SH-SY5Y (cell line): Measurements from ENCODE around the gene HIP1R.

Experiments
- GATA2 ChIP-seq: IDR thresholded peaks from 2 replicates; pipeline ENCODE4 v1.6.1; 2011; ENCODE audit warnings: mild to moderate bottlenecking, low read depth, low read length
- GATA3 ChIP-seq: IDR thresholded peaks from 2 replicates; pipeline ENCODE4 v1.6.1; 2011; ENCODE audit warnings: low read depth, mild to moderate bottlenecking, low read length, moderate library complexity

HIP1R gene

DNA sequence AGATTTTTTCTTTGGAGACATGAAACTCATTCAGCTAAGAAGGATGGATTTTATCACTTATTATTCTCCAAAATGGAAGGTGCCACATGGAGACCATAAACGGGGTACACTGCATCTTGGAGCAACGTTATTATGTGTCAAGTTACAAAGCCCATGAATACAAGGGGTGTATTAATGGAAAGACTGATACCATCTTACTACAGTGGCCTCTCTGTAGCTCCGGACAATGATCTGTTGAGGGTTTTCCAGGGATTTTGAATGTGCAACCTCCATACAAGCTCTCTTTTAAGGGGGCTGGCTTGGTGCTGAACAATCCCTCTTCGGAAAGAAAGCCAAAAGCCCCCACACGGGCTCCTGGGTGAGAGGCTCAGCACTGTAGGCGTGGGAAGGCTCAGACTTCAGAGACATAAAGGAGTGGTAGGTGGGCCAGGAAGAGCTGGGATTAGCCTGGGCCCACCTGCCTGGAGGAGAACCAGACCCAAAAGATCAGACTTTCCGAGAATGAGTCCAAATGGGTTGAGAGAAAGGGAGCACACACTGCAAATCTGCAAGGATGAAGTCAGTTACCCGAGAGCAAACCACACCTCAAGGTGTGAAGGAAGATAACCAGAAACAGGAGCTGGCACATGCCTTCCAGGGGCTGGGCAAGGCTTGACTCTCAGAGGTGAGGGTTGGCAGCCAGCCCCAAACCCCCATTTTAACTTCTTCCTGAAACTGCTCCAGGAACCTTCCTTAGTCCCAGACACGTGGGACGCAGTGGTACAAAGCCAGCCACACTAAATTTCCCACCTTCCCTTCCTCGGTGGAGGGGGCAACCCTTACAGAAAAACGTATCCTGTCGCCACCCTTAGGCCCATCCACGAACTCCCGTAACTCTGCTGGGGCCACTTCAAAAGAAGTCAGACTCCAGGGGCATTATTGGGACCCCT lies 59.2 kb downstream of the HIP1R start:
- TF ChIP-seq GATA2 = no peak
- TF ChIP-seq GATA3 = no peak

GRCh38 chr12:122895320-122895703 lies 60.1 kb downstream of the HIP1R start:
- TF ChIP-seq GATA3 = no peak
- no peak for TF ChIP-seq GATA2

DNA sequence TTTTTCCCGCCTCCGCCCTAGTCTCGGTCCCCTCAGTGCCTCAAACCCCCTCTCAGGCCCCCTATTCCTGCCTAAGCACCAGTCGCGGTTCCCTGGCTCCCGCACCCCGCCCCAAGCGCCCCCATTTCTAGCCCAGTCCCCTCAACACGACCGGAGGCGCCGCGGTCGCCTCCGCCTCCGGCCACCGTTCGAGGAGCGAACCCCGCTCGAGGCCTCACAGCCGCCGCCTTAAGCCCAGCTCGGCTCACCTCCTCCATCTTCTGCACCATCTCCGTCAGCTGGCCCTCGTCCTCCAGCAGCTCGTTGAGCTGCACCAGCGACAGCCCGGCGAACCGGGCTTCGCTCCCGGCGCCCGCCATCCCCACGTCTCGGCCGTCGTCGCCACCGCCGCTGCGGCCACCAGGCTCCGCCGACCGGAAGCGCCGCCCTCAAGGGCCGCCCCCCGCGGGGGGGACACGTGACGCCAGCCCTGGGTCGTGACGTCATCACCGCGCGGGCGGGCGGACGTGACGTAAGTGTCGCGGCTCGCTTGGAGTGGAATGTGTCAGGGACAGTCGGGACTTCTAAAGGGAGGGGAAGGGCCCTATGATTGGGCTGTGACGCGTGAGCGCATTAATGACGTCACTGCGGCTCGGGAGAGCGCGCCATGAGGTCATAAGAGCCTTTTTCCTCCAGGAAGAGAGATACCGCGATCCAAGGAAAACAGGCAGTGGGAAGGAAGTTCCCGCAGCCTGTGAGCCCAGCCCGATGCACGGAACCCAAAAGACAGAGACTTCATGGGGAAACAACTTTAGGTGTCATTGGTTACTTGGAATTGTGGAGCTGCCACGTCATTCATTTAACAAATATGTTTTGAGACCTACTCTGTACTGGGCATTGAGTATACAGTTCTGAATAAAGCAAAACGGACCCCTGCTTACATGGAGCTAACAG lies 60.7 kb downstream of the HIP1R start, which contains the start of gene VPS37B:
TSS of gene VPS37B (minus strand) at position 421 of the 933 bp plus-strand sequence. CDS start at position 359, 62 bp downstream.
- TF ChIP-seq GATA2 (no peak), GATA3 (no peak)

DNA sequence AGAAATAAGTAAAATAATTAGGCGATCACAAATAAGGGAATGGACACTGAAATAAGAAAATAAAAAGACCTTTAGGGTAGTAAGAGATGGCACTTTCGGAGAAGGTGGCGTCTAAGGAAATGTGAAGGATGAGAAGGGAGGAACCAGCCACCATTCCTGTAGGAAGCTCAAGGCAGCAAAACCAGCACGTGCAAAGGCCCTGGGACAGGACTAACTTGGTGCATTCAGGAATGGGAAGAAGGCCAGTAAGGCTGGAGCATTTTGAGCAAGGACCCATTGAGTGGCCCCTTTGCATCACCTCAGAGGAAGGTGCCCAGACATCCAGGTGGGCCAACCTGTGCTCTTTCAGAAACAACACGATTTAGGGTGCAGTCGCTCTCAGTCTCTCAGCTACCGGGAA lies 61.4 kb downstream of the HIP1R start:
- no peak for TF ChIP-seq GATA2

- TF ChIP-seq GATA2 (no peak), GATA3 (no peak)
Measured at GRCh38 chr12:122899887-122900286, 64.6 kb downstream of the HIP1R start.

DNA sequence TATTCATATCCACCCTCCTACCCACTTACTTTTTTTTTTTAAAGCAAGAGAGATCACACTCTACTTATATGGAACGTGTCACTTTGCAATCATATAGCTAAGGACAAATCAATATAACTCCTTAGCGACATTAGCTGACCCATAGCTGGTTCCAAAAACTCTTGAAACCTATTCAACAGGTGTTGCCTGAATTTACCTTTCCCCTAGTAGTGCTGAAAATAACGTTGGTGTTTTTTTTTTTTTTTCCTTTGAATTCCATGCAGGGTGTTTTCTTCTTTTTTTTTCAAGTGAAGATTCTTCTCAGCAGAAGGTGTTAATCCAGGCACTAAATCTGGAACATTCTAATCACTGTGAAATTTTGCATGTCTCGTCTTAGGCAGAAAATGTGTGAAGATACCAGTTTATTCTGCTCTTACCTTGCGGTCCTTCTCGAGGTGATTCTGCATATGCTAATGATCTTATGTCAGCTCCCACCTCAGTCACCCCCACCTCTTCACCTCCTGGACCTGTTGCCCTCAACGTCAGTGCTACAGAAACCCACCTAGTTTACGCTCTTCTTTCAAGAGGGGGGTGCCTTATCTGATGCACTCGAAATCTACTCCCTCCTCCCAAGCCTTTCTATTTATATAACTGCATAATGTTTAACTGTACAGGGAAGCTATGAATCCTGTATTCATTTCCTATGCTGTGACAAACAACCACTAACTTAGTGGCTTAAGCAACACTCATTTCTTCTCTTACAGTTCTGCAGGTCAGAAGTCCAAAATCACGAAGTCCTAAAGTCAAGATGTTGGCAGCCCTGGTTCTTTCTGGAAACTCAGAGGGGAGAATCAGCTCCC lies 67.8 kb downstream of the HIP1R start:
- no peak for TF ChIP-seq GATA2
- no peak for TF ChIP-seq GATA3

DNA sequence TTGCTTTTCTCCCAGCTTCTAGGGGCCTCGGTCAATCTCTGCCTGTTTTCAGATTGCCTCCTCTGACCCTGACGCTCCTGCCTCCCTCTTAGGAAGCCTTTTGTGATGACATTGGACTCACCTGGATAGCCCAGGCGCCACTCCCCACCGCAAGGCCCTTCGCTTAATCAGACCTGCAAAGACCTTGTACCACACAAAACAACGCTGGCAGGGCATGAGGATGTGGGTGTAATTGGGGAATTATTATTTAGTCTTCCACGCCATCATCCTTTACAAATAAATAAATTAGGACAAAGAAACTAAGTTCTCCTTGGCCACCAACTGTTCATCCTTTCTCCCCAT lies 68.4 kb downstream of the HIP1R start:
- TF ChIP-seq GATA3 (no peak), GATA2 (no peak)

DNA sequence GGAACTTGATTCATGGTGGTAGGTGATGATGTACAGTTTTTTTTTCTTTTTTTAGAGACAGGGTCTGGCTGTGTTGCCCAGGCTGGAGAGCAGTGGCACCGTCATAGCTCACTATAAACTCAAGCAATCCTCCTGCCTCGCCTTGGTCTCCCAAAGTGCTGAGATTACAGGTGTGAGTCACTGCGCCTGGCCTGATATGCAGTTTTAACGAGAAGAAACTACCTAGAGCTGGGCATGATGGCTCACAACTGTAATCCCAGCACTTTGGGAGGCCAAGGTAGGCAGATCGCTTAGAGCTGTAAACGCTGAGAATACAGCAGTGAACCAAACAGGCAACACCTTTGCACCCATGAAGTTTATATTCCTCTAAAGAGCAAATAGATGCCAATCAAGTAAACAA lies 73.7 kb downstream of the HIP1R start:
- TF ChIP-seq GATA3 = no peak
- TF ChIP-seq GATA2 = no peak

DNA sequence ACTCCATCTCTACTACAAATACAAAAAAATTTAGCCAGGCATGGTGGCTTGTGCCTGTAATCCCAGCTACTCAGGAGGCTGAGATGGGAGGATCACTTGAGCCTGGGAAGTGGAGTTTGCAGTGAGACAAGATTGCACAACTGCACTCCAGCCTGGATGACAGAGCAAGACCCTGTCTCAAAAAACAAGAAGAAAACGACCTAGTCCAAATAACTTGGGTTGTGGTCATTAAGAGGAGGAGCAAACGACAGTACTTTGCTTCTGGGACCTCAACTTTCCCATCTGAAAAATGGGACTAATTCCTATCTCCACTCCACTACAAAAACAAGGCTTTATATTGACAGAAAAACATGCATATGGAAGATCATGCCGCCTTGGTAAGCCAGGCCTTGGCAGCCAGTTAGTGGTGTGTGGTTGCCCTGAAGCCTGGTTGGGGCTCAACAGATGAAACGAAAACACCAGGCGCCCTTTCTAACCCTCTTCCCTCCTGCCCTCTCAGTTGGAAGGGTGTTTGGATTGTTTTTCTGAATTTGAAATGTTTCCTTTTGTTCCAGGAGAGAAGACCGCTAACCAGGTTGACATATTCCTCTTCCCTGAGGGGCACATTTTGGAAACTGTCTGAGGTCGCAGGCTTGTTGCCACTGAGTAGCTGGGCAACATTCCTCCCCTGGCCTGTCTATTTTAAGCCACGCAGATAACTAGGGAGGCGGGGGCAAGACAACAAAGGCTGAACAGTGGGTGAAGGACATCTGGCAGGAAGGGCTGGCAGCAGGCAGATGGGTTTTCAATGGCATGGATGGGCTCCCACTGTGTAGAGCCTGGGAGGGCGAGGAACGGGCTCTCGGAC lies 74.4 kb downstream of the HIP1R start:
- TF ChIP-seq GATA3 (no peak), GATA2 (no peak)
